ENCODE data around the gene LRRC15. TPM values are rescaled to one million over a fixed set of nuclear protein-coding genes. Genes with fewer than 3 reads are reported as not detected.

The LRRC15 gene
- total RNA-seq, 2 experiments from 2014 or later, result 0.04 TPM; not detected in 1

DNA sequence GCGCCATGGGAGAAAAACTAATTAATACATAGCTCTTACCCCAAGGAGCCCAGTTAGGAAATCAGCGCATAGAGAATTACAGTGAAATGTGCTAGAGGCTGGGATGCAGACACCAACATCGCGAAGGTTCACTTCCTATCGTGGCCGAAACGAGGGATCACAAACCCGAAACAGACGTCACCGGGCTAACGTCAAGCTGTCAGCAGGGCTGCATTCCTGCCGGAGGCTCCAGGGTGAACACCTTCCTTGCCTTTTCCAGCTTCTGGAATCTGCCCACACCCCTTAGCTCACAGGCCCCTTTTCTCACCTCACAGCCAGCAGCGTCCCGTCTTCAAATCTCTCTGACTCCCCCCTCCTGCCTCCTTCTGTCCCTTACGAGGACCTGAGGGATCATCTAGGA, 16.5 kb upstream of the LRRC15 start:
- ChIA-PET POLR2A (interaction anchor here (0.6 kb wide), 1 partner anchor 1014 kb away, joined by 4 read pairs; no protein-coding TSS in a partner anchor), CTCF (interaction anchor here (0.7 to 1.2 kb wide), 3 partner anchors 12 to 841 kb away, joined by 3 read pairs; no protein-coding TSS in a partner anchor)
- Mint-ChIP-seq H3K36me3 (ENCODE audit: low read depth) (no peaks in the 10 kb centered on the region), H3K27ac (no peak overlapping the region), H3K4me3 (no peak overlapping the region), H3K27me3 (no peaks in the 10 kb centered on the region), H3K4me1 (no peaks in the 10 kb centered on the region), H3K9me3 (ENCODE audit: low read depth) (peaks cover 3% of the 10 kb centered on the region)
- DNase-seq, result no peak
- intact Hi-C loops (cut with DNase I, micrococcal nuclease), result no loop called here
- ATAC-seq, result no peak

DNA sequence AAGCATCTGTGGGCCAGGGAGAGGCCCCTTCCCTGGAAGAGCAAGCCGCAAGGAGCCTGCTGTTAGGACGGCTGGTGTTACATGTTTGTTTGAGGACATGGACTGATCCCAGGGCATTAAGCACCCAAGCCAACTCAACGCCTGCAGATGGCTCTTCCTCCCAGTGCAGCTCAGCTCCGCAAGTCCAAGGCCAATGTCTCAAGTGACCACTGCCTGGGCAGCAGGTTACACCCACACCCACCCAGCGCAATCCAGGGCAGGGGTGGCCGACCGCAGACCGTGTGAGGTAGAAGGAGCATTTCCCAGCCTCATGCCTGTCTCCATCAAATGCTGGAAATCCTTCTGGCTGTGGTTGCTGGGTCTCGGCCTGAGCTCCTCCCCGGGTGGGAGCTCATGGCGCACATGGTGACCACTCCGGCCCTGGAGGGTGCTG, 15.0 kb upstream of the LRRC15 start:
- ATAC-seq, result no peak

GRCh38 chr3:194384156-194384555, 14.6 kb upstream of the LRRC15 start:
- Mint-ChIP-seq H3K9me3 (ENCODE audit: low read depth) (no peaks in the 10 kb centered on the region), H3K4me1 (no peaks in the 10 kb centered on the region), H3K27me3 (no peaks in the 10 kb centered on the region), H3K4me3 (no peak overlapping the region), H3K36me3 (ENCODE audit: low read depth) (no peaks in the 10 kb centered on the region), H3K27ac (no peak overlapping the region)
- no peak for ATAC-seq
- no peak for DNase-seq
- ChIA-PET CTCF (no interaction called here), POLR2A (no interaction called here)
- intact Hi-C loops (cut with DNase I, micrococcal nuclease), result no loop called here

More for the DNA sequence above, 15.0 kb upstream of the LRRC15 start:
- no peaks in the 10 kb centered on the region for H3K36me3 Mint-ChIP-seq (ENCODE audit: low read depth)
- no peaks in the 10 kb centered on the region for H3K4me1 Mint-ChIP-seq
- ChIA-PET POLR2A (no interaction called here), CTCF (no interaction called here)
- no peaks in the 10 kb centered on the region for H3K27me3 Mint-ChIP-seq
- H3K4me3 Mint-ChIP-seq, result no peak overlapping the region
- intact Hi-C loops (cut with DNase I, micrococcal nuclease), result no loop called here
- H3K27ac Mint-ChIP-seq, result no peak overlapping the region
- no peak for DNase-seq
- H3K9me3 Mint-ChIP-seq (ENCODE audit: low read depth), result no peaks in the 10 kb centered on the region

DNA sequence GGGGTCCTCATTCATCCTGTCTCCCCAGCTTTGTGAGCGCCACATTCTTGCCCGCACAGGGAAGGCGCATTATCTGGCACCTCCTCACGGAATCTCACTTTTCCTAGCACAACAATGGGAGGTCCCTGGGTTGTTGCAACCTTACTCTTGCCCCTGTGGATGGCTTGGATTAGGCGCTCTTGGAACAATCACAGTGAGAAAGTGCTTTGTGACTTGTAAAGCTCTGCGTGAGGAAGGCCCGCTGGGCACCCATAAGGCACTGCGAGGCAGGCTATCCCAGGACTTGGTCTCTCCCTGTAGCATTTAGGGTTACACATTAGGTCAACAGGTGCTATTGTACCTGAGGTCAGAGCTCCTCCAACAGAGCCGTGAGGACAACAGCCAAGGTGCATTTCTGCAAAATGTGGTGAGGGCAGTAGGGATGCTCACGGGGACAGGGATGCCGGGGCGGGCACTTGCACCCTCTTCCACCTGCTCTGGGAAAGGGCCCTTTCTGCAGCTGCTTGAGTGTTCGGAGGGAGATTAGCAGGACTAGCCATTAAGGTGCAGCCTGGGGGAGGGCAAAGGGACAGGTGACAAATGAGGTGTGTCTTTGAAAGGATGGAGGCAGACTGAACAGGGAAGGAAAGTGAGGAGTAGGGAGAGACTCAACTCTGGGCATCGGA, 13.9 kb upstream of the LRRC15 start:
- no peak for DNase-seq
- Mint-ChIP-seq H3K36me3 (ENCODE audit: low read depth) (no peaks in the 10 kb centered on the region), H3K9me3 (ENCODE audit: low read depth) (no peaks in the 10 kb centered on the region), H3K27ac (no peak overlapping the region), H3K4me3 (no peak overlapping the region), H3K4me1 (no peaks in the 10 kb centered on the region), H3K27me3 (peaks cover 3% of the 10 kb centered on the region)
- ATAC-seq, result no peak
- ChIA-PET POLR2A (no interaction called here), CTCF (interaction anchor here (0.5 to 1.1 kb wide), 3 partner anchors 12 to 201 kb away, joined by 3 read pairs; no protein-coding TSS in a partner anchor)
- intact Hi-C loops (cut with DNase I, micrococcal nuclease), result no loop called here

DNA sequence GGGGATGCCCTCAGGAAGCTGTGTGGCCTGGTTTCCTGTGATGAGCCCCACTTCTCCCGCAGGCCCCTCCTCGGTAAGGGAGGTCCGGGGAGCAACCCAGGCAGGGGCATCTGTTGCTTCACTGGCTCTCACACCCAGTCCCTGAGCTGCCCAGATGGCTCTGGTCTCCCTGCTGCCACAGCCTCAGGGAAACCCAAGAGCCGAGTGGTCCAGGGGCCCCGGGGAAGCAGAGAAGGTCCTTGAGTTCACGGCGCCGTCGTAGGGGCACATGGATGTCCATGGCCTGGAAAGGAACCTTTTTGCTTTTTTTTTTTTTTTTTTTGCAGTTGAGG, 13.3 kb upstream of the LRRC15 start:
- CTCF ChIA-PET, result interaction anchor here (0.5 to 1.1 kb wide), 3 partner anchors 12 to 201 kb away, joined by 3 read pairs; no protein-coding TSS in a partner anchor

DNA sequence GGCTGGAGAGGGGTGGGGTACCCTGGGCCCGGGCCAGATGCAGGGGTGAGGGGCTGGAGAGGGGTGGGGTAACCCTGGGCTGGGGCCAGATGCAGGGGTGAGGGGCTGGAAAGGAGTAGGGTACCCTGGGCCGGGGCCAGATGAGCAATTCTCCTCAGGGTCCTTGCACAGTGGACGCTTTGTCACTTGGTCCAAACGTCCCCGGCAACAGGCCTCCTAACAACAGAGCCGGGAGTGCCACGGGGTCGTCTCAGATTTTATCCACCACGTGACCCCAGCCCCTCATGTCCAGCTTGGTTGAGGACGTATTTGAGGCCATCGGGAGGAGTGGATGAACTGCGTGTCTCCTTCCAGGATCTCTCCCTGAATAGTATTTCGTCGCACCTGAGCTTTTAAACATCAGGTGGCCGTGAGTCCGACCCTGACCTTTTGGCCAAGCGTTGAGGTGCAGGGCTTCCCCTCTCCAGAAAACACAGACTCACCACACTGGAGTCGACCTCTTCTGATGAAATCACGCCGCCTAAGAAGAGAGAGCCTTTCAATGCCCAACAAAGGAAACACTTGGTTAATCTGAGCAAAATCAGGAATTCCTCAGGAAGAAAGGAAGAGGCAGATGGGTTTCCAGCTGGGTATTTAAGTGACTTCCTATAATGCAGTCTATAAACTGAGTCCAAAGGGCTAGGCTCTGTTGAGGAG, 12.8 kb upstream of the LRRC15 start:
- POLR2A ChIA-PET, result no interaction called here
- ATAC-seq, result no peak
- no peak overlapping the region for H3K4me3 Mint-ChIP-seq

More for the DNA sequence above, 13.3 kb upstream of the LRRC15 start:
- DNase-seq (no peak), ATAC-seq (no peak)
- Mint-ChIP-seq H3K36me3 (ENCODE audit: low read depth) (no peaks in the 10 kb centered on the region), H3K4me1 (no peaks in the 10 kb centered on the region), H3K9me3 (ENCODE audit: low read depth) (no peaks in the 10 kb centered on the region), H3K27ac (no peak overlapping the region), H3K27me3 (peaks cover 3% of the 10 kb centered on the region), H3K4me3 (no peak overlapping the region)
- intact Hi-C loops (cut with DNase I, micrococcal nuclease), result no loop called here
- POLR2A ChIA-PET, result no interaction called here

DNA sequence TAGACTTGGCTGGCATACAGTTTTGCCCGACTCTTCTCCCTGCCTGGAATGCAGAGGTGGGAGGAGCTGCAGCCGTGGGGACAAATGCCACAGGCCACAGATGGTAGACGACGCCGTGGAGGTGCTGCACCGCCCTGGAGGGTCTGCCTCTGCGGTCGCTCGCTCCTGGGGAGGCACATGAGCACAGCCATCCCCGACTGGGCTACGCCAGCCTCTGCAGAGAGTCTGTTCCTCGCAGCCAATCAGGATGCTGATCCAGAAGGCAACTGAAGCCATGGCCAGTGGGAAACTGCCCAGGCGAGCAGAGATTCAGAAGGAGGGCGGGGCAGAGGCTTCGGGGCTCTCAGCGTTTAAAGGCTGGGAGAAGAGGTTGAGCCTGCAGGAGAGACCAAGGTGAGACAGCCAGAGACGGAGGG, 11.9 kb upstream of the LRRC15 start:
- Mint-ChIP-seq H3K36me3 (ENCODE audit: low read depth) (no peaks in the 10 kb centered on the region), H3K9me3 (ENCODE audit: low read depth) (no peaks in the 10 kb centered on the region), H3K27ac (no peak overlapping the region), H3K27me3 (peaks cover 3% of the 10 kb centered on the region), H3K4me1 (no peaks in the 10 kb centered on the region), H3K4me3 (no peak overlapping the region)
- intact Hi-C loops (cut with DNase I, micrococcal nuclease), result no loop called here
- DNase-seq (no peak), ATAC-seq (no peak)
- ChIA-PET POLR2A (no interaction called here), CTCF (no interaction called here)

More for the DNA sequence above, 12.8 kb upstream of the LRRC15 start:
- peaks cover 3% of the 10 kb centered on the region for H3K27me3 Mint-ChIP-seq
- intact Hi-C loops (cut with DNase I, micrococcal nuclease), result no loop called here
- CTCF ChIA-PET, result interaction anchor here (0.5 kb wide), 1 partner anchor 202 kb away, joined by 3 read pairs; no protein-coding TSS in a partner anchor
- H3K36me3 Mint-ChIP-seq (ENCODE audit: low read depth), result no peaks in the 10 kb centered on the region
- no peak overlapping the region for H3K27ac Mint-ChIP-seq
- H3K4me1 Mint-ChIP-seq, result no peaks in the 10 kb centered on the region
- no peak for DNase-seq
- no peaks in the 10 kb centered on the region for H3K9me3 Mint-ChIP-seq (ENCODE audit: low read depth)

DNA sequence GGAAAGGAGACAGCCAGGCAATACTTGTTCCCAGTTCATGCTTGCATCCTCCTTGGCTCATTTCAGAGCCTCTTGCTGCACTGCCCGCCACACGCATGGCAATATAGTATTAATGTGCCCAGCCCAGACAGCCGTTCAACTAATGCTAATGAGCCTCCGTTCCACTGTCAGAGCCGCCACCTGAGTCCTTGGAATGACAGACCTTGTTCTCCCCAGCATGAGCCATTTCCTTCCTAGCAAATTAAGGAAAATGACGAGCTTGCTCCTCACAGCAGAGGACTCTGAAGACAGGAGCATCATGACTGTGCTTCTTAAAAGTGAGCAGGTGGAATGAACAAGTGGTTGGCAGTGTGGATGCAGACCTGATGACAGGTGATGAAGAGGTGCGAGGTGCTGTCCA, 10.8 kb upstream of the LRRC15 start:
- Mint-ChIP-seq H3K27ac (no peak overlapping the region), H3K4me3 (no peak overlapping the region), H3K36me3 (ENCODE audit: low read depth) (no peaks in the 10 kb centered on the region), H3K27me3 (peaks cover 3% of the 10 kb centered on the region), H3K9me3 (ENCODE audit: low read depth) (no peaks in the 10 kb centered on the region), H3K4me1 (no peaks in the 10 kb centered on the region)
- POLR2A ChIA-PET, result no interaction called here
- ATAC-seq (no peak), DNase-seq (no peak)
- CTCF ChIA-PET, result interaction anchor here (0.7 kb wide), 1 partner anchor 476 kb away, joined by 3 read pairs; no protein-coding TSS in a partner anchor
- intact Hi-C loops (cut with DNase I, micrococcal nuclease), result no loop called here

DNA sequence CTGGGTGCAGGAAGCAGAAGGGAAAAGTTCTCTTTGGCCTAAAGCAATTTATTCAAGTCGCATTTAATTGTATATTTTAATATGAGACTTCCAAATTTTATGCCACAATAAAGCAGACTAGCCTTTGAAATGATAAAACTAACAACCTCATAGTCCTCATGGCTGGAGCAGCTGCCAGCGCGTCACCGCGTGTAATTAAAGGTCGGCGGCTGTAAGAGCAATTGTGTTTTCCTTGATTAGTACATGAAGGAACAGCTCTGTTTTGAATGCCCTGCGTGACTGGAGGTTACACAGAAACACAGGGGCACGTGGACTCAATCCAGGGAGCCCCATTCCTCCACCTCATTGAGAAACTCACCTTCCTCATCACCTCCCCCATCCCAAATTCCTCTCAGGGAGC, 10.1 kb upstream of the LRRC15 start:
- DNase-seq, result no peak
- ChIA-PET POLR2A (interaction anchor here (0.6 kb wide), 2 partner anchors 19 to 104 kb away, joined by 3 read pairs; no protein-coding TSS in a partner anchor), CTCF (no interaction called here)
- Mint-ChIP-seq H3K27me3 (peaks cover 3% of the 10 kb centered on the region), H3K9me3 (ENCODE audit: low read depth) (no peaks in the 10 kb centered on the region), H3K4me3 (no peak overlapping the region), H3K27ac (no peak overlapping the region), H3K36me3 (ENCODE audit: low read depth) (no peaks in the 10 kb centered on the region), H3K4me1 (no peaks in the 10 kb centered on the region)
- intact Hi-C loops (cut with DNase I, micrococcal nuclease), result no loop called here
- no peak for ATAC-seq

DNA sequence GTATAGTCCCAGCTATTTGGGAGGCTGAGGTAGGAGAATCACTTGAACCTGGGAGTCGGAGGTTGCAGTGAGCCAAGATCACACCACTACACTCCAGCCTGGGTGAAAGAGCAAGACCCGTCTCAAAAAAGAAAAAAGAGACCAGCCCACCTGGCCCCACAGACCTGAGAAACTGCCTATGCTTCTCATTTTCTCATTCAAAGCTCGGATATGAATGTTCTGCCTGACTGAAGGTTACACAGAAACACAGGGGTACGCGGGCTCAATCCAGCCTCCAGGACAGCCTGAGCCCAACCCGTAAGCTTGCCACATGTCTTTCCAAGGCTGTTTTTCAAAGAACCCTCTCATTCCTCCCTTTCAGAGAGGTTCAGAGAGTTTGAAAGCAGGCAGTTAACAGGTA, 9.7 kb upstream of the LRRC15 start:
- CTCF ChIA-PET, result no interaction called here
- Mint-ChIP-seq H3K27me3 (peaks cover 3% of the 10 kb centered on the region), H3K27ac (no peak overlapping the region), H3K4me1 (no peaks in the 10 kb centered on the region), H3K36me3 (ENCODE audit: low read depth) (no peaks in the 10 kb centered on the region), H3K4me3 (no peak overlapping the region), H3K9me3 (ENCODE audit: low read depth) (no peaks in the 10 kb centered on the region)
- no peak for DNase-seq
- POLR2A ChIA-PET, result interaction anchor here (0.6 kb wide), 2 partner anchors 19 to 104 kb away, joined by 3 read pairs; no protein-coding TSS in a partner anchor
- intact Hi-C loops (cut with DNase I, micrococcal nuclease), result no loop called here
- ATAC-seq, result no peak

GRCh38 chr3:194377708-194378107, 8.2 kb upstream of the LRRC15 start:
- Mint-ChIP-seq H3K9me3 (ENCODE audit: low read depth) (no peaks in the 10 kb centered on the region), H3K36me3 (ENCODE audit: low read depth) (no peaks in the 10 kb centered on the region), H3K27me3 (peaks cover 3% of the 10 kb centered on the region), H3K4me3 (no peak overlapping the region), H3K4me1 (no peaks in the 10 kb centered on the region), H3K27ac (no peak overlapping the region)
- intact Hi-C loops (cut with DNase I, micrococcal nuclease), result no loop called here
- DNase-seq, result no peak
- ATAC-seq, result no peak
- ChIA-PET CTCF (interaction anchor here (0.5 to 1.0 kb wide), 3 partner anchors 73 to 300 kb away, joined by 3 read pairs; no protein-coding TSS in a partner anchor), POLR2A (no interaction called here)

- Mint-ChIP-seq H3K27ac (no peak overlapping the region), H3K36me3 (ENCODE audit: low read depth) (no peaks in the 10 kb centered on the region), H3K9me3 (ENCODE audit: low read depth) (no peaks in the 10 kb centered on the region), H3K4me3 (no peak overlapping the region), H3K27me3 (peaks cover 3% of the 10 kb centered on the region), H3K4me1 (no peaks in the 10 kb centered on the region)
- no peak for ATAC-seq
- ChIA-PET CTCF (no interaction called here), POLR2A (no interaction called here)
- DNase-seq, result no peak
- intact Hi-C loops (cut with DNase I, micrococcal nuclease), result no loop called here
Measured at GRCh38 chr3:194376241-194376560, 6.7 kb upstream of the LRRC15 start.
